Testis (tissue), 3 donors: ENCODE measurements around the gene SPINT1. TPM values are rescaled to one million over a fixed set of nuclear protein-coding genes. Genes with fewer than 3 reads are reported as not detected.

Experiments used
- DNase-seq: peaks from one replicate; pipeline ENCODE4 v3.0.0-alpha.2; 2019
- H3K27ac ChIP-seq, 2 donors: fragments of 200-600 bp; sonication (generic); one replicate each; pipeline ENCODE4 v1.5.1; 2019
- H3K27me3 ChIP-seq: fragments of 200-600 bp; sonication (generic); one replicate; pipeline ENCODE4 v1.5.1; 2019
- H3K36me3 ChIP-seq: fragments of 200-600 bp; sonication (generic); one replicate; pipeline ENCODE4 v1.5.1; 2017; ENCODE audit warnings: low read depth; ENCODE audit errors: missing control alignments
- H3K4me1 ChIP-seq: fragments of 200-600 bp; sonication (generic); one replicate; pipeline ENCODE4 v1.5.1; 2019
- H3K4me3 ChIP-seq, 2 donors: fragments of 200-600 bp; sonication (generic); one replicate each; pipeline ENCODE4 v1.5.1; 2017 to 2019
- H3K9me3 ChIP-seq: fragments of 200-600 bp; sonication (generic); one replicate; pipeline ENCODE4 v1.5.1; 2017
- CTCF ChIP-seq, 3 experiments: fragments of 450-650 bp in 2 of 3; fragments of 200-600 bp in 1 of 3; sonication (generic) in 1 of 3; IDR thresholded peaks; one replicate each; pipeline ENCODE4 v1.5.1; 2016 to 2019; ENCODE audit warnings: antibody characterized with exemption in 3 of 3, mild to moderate bottlenecking in 2 of 3, moderate library complexity in 1 of 3
- POLR2A ChIP-seq: fragments of 450-650 bp; IDR thresholded peaks from one replicate; pipeline ENCODE4 v1.6.1; 2017; ENCODE audit warnings: antibody characterized with exemption, mild to moderate bottlenecking, moderate library complexity
- WGBS, 2 donors: methylation state at CpG; one replicate each; pipeline ENCODE4 v1.1.5; 2018; 5-methylcytosine and 5-hydroxymethylcytosine counted together
- intact Hi-C: fragments of 100-400 bp; cut with DNase I; formaldehyde crosslinking; loops from one replicate; pipeline ENCODE4 v1.15.1; 2023; ENCODE audit warnings: low total_unique reads
- polyA plus RNA-seq: library from polyadenylated mRNA; stranded (reverse); fragments of 350-450 nt; fragmentation: Illumina TruSeq; extraction: RNeasy Lipid Tissue Mini Kit (QIAGEN cat#74804); gene quantifications from one replicate; pipeline ENCODE4 v1.2.3, GENCODE V29; 2014; ENCODE audit warnings: low read depth, low replicate concordance; ENCODE audit not compliant: insufficient read depth
- total RNA-seq, 2 donors: library from RNA; depleted of rRNA; stranded (reverse); fragments of >200 nt; gene quantifications; one replicate each; pipeline ENCODE4 v1.2.3, GENCODE V29; 2016

The SPINT1 gene
- total and polyA plus RNA-seq, 3 donors from 2014 or later: 7.2 to 10.5 (median 9.5) TPM

- DNase-seq: no peak
- Histone ChIP-seq H3K36me3 (no peaks in the 10 kb centered on the region), H3K9me3 (no peaks in the 10 kb centered on the region), H3K27ac (no peak overlapping the region), H3K4me1 (no peaks in the 10 kb centered on the region), H3K27me3 (no peaks in the 10 kb centered on the region), H3K4me3 (no peak overlapping the region)
- TF ChIP-seq CTCF (IDR thresholded peaks at IDR 0.05) (no peak), POLR2A (no peak)
- 64 to 77% methylated on average over 4 of the region's 4 CpGs for WGBS, 2 donors
- intact Hi-C loops: no loop called here
These were observed 19.9 kb downstream of the SPINT1 start for GRCh38 chr15:40863660-40864270.

DNA sequence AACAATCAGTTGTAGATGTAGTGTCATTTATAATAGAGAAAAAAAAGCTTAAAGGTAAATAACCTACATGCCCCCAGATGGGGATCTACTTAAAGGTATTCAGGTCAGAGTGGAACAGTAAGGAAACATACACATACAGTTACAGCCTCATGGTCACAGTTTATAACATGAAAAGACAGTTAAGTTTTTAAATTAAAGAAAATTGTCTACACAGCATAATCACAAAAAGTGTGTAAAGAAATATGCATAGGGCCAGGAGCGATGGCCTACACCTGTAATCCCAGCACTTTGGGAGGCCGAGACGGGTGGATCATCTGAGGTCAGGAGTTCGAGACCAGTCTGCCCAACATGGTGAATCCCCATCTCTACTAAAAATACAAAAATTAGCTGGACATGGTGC, 23.4 kb downstream of the SPINT1 start:
- DNase-seq: no peak
- Histone ChIP-seq H3K27me3 (no peaks in the 10 kb centered on the region), H3K27ac (no peak overlapping the region), H3K9me3 (no peaks in the 10 kb centered on the region), H3K4me3 (no peak overlapping the region), H3K4me1 (no peaks in the 10 kb centered on the region), H3K36me3 (no peaks in the 10 kb centered on the region)
- intact Hi-C loops: no loop called here
- TF ChIP-seq CTCF (IDR thresholded peaks at IDR 0.05) (no peak), POLR2A (no peak)
- 93 to 95% methylated on average over 4 of the region's 4 CpGs for WGBS, 2 donors

GRCh38 chr15:40869686-40870085, 25.8 kb downstream of the SPINT1 start:
- intact Hi-C loops: no loop called here
- DNase-seq: no peak
- no peak for TF ChIP-seq POLR2A
- no peak for TF ChIP-seq CTCF (IDR thresholded peaks at IDR 0.05)
- no peaks in the 10 kb centered on the region for H3K4me1 ChIP-seq
- 74 to 75% methylated on average over 5 of the region's 5 CpGs for WGBS, 2 donors
- H3K4me3 ChIP-seq: no peak overlapping the region
- H3K36me3 ChIP-seq: no peaks in the 10 kb centered on the region
- H3K27ac ChIP-seq: no peak overlapping the region
- H3K27me3 ChIP-seq: no peaks in the 10 kb centered on the region
- no peaks in the 10 kb centered on the region for H3K9me3 ChIP-seq

DNA sequence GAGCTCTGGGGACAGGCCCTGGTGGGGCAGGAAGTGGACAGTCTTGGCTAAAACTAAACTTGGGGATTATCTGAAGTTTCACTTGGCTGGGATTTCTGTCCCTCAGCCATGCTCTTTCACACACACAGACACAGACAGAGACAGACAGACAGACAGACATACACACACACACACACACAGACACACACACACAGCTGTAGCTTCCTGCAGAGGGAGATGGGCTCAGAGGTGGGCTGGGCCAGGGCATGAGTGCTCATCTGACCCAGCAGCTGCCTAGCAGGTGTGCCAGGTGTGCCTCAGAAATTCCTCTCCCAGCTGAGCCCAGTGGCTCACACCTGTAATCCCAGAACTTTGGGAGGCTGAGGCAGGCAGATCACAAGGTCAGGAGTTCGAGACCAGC, 26.9 kb downstream of the SPINT1 start:
- WGBS, 2 donors: 94 to 100% methylated on average over 1 of the region's 1 CpG
- H3K4me3 ChIP-seq: no peak overlapping the region
- TF ChIP-seq POLR2A (no peak), CTCF (IDR thresholded peaks at IDR 0.05) (no peak)
- no peaks in the 10 kb centered on the region for H3K27me3 ChIP-seq
- no peaks in the 10 kb centered on the region for H3K4me1 ChIP-seq
- H3K36me3 ChIP-seq: no peaks in the 10 kb centered on the region
- no peaks in the 10 kb centered on the region for H3K9me3 ChIP-seq
- intact Hi-C loops: no loop called here
- DNase-seq: no peak
- H3K27ac ChIP-seq: no peak overlapping the region
